Right renal pelvis (tissue), 4 donors: Measurements from ENCODE around the gene ST6GALNAC3. TPM values are rescaled to one million over a fixed set of nuclear protein-coding genes. Genes with fewer than 3 reads are reported as not detected.
"Not testable (repeated sequence)": the region's sequence is repeated elsewhere in the genome, so short reads cannot be mapped to it uniquely, and the experiment has no call there.

Experiments used
- DNase-seq, 4 donors: peaks; one replicate each; pipeline ENCODE4 v3.0.0-alpha.2; 2013; ENCODE audit warnings: low read depth in 4 of 4, low spot score in 3 of 4, missing footprints in 1 of 4
- polyA plus RNA-seq, 4 donors: library from polyadenylated mRNA; unstranded; fragments of 120-200 nt; gene quantifications; one replicate each; pipeline ENCODE4 v1.2.1, GENCODE V29; 2013; ENCODE audit not compliant: insufficient read length in 4 of 4

ST6GALNAC3 gene
- polyA plus RNA-seq = 100 to 1,000 TPM in 2 of 4 donors, 10 to 100 TPM in 2; 91.5 to 110 (median 97.8) TPM

- DNase-seq = peak; percentile 55 to 72 (median 63)
Observed at GRCh38 chr1:76074321-76075187, at the start of gene ST6GALNAC3. ST6GALNAC3 (plus strand) TSS chr1:76074746.

- DNase-seq = no peak
Observed at GRCh38 chr1:76027341-76027740, 47.2 kb upstream of the ST6GALNAC3 start.

- DNase-seq = no peak
Observed at GRCh38 chr1:76029331-76029730, 45.2 kb upstream of the ST6GALNAC3 start.

GRCh38 chr1:76031496-76031895 lies 43.0 kb upstream of the ST6GALNAC3 start:
- no peak for DNase-seq

- no peak for DNase-seq
Observed at GRCh38 chr1:76033800-76034475, 40.6 kb upstream of the ST6GALNAC3 start.

- DNase-seq = no peak
Observed at GRCh38 chr1:76035053-76035452, 39.5 kb upstream of the ST6GALNAC3 start.

GRCh38 chr1:76037324-76037723 lies 37.2 kb upstream of the ST6GALNAC3 start:
- no peak for DNase-seq

- no peak for DNase-seq
Observed at GRCh38 chr1:76038287-76039004, 36.1 kb upstream of the ST6GALNAC3 start.

- no peak for DNase-seq
Observed at GRCh38 chr1:76046149-76046548, 28.4 kb upstream of the ST6GALNAC3 start.

GRCh38 chr1:76048219-76048618 lies 26.3 kb upstream of the ST6GALNAC3 start:
- DNase-seq = no peak

- DNase-seq = no peak
Observed at GRCh38 chr1:76048926-76049325, 25.6 kb upstream of the ST6GALNAC3 start.

GRCh38 chr1:76049498-76049897 lies 25.0 kb upstream of the ST6GALNAC3 start:
- DNase-seq = no peak

GRCh38 chr1:76050073-76050472 lies 24.5 kb upstream of the ST6GALNAC3 start:
- DNase-seq = not testable (repeated sequence)

- DNase-seq = peak in 1 of 4 donors; percentile 6
Observed at GRCh38 chr1:76053021-76053420, 21.5 kb upstream of the ST6GALNAC3 start.

GRCh38 chr1:76054359-76054758 lies 20.2 kb upstream of the ST6GALNAC3 start:
- no peak for DNase-seq

GRCh38 chr1:76055987-76056386 lies 18.6 kb upstream of the ST6GALNAC3 start:
- DNase-seq = no peak

GRCh38 chr1:76059451-76059850 lies 15.1 kb upstream of the ST6GALNAC3 start:
- no peak for DNase-seq

GRCh38 chr1:76065270-76065669 lies 9.3 kb upstream of the ST6GALNAC3 start:
- DNase-seq = no peak

GRCh38 chr1:76066394-76066793 lies 8.2 kb upstream of the ST6GALNAC3 start:
- no peak for DNase-seq

GRCh38 chr1:76068542-76068941 lies 6.0 kb upstream of the ST6GALNAC3 start:
- no peak for DNase-seq

GRCh38 chr1:76068953-76069561 lies 5.5 kb upstream of the ST6GALNAC3 start:
- no peak for DNase-seq
